Hypothalamus (tissue), 51 donors: Measurements from ENCODE around the gene DEPP1.

Experiments
- DNase-seq, 51 donors: peaks; one replicate each; lab custom pipeline; 2025; lab: John Stamatoyannopoulos, UW

The DEPP1 gene

DNA sequence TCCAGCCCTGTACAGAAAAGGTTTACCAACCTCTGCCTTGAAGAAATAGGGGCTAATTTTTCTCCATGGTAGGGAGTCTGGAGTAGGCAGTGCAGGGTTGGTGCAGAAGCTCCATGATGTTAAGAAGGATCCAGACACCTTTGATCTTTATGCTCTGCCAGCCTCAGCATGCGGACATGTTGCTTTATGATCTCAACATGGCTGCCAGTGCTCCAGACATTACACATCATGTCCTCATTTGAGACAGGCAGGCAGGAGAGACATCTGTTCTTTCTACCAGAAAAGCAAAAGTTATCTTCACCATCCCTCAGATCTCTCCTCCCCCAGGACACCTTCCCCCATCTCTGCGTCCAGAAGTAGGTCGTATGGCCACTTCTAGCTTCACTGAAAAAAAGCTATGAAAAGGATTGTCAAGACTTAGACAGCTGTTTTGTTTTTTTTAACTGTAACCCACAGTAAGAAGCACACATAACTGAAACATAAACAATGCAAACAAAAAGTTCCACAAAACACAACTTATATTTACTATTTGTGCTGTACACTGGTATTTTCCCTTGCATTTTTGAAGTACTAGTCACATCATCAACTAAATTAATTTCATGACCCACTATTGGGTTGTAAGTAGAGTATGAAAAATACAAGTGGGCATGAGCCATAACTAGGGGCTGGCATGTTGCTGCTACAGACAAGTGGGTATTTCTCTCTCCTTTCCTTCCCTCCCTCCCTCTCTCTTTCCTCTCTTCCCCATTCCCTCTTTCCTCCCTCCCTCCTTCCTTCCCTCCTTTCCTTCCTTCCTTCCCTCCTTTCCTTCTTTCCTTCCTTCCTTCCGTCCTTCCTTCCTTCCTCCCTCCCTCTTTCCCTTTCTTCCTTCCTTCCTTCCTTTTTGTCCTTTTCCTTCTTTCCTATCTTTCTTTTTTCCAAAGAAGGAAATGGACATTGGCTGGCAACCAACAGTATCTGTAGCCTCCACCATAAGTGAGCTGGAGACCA is 21.6 kb downstream of the DEPP1 start:
- no peak for DNase-seq

DNA sequence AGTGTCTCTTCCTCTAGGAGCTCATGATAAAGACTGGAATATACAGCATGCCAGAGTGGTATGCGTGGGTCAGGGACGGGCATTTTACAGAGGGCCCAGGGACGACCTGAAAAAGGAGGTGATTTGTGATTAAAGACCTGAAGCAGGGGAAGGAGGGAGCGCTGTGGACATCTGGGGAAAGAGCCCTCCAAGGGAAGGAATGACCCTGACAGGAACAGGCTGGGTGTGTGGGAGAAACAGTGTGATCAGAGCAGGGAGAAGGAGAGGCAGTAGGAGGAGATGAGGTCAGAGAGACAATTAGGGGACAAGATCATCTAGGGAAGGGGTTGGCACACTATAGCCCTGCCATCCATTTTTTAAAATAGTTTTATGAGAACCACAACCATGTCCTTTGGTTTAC is 22.4 kb downstream of the DEPP1 start:
- DNase-seq = no peak

DNA sequence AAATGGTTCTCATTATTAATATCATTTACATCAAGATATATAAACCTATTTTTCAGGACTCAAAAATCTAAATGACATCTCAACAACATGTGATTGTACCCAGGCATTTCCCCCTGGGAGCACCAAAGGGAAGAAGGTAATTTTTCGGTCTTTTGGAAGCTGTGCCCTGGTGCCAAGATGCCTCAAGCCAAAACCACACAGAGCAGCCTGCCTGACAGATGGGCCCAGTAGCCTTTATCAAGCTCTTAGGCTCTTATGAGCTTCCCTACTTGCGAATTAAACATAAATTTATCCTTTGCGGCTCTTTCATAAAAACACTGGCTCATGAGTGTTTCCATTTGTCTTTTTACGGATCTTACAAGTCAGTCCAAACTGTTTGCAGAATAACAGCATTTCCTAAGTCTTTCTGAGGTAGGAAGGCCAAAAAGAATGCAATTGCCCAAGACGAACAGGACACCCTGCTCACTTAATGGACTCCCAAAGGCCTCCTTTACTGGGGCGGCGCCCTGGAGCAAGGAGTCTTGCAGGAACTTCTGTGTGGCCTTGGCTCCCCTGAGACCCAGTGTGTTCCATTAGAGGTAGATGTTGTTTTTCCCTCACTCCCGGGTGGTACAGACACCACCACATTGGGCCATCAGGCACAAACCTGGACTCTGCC is 23.1 kb downstream of the DEPP1 start:
- no peak for DNase-seq

DNA sequence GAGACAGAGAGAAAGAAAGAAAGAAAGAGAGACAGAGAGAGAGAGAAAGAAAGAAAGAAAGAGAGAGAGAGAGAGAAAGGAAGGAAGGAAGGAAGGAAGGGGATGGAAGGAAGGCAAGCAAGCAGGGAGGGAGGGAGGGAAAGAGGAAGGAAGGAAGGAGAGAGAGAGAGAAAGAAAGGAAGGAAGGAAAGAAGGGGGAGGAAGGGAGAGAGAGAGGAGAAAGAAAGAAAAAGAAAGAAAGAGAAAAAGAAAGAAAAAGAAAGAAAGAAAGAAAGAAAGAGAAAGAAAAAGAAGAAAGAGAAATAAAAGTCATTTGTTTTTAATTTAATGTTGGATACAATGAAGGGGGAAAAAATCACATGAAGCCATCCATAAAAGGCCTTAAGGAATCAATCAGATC is 23.6 kb downstream of the DEPP1 start:
- DNase-seq = no peak

DNA sequence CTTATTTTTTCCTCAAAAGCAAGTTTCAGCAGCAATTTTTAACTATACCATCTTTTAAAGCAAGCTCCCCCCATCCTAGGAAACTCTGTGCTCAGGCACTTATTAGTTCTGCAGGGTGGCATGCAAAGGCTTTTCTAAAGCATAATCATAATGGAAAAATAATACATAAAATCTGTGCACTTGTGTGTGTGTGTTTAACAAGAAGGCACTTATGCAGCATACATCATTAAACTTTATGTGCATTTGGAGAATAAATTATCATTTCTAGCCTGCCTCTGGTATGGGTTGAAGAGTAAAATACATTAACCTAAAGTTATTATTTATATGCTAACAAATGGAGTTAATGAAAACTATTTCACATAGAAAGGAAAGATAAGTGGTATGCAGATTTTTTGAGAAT is 24.6 kb downstream of the DEPP1 start:
- DNase-seq = no peak

DNA sequence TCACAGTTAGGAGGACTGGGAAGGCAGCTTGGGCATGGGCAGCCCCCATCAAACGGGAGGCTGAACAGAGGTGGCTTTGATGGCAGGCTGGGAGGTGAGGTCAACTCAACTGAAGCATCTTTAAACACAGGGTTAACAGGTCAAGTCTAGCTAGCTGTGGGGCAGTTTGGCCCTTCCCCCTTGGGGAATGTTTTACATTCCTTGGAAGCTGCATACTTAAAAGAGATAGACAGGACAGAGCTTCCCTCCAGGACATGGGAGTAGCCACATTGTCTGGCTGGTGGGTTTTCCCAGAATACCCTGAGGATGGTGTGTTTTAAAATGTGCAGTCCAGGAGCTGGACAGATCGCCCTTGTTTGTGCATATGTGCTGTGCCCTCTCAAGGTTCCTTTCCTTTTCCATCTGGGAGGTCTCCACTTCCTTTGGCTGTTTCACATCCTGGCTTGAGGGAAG is 25.8 kb downstream of the DEPP1 start:
- no peak for DNase-seq

DNA sequence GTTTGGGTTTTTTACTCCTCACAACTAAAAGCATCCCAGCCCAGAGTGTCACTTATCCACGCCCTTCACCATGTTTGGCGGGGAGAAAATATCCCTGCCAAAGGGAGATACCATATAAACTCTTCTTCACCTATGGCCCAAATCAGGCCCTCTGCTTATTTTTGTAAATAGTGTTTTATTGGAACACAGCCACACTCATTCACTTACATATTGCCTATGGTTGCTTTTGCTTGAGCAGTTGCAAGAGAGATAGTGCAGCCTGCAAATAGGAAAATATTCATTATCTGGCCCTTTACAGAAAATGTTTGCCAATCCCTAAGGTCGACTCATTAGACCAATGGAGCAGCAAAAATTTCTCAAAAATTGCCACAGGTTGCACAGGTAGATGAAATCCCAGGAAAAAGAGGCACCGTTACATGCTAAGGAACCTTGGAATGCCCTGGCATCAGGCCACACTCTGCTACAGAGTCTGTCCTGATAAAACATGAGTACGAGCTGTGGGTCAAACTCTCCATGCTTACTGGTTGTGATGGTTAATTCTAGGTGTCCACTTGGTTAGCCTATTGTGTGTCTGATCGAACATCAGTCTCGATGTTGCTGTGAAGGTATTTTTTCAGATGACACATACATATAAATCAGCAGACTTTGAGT is 26.9 kb downstream of the DEPP1 start:
- DNase-seq = no peak

DNA sequence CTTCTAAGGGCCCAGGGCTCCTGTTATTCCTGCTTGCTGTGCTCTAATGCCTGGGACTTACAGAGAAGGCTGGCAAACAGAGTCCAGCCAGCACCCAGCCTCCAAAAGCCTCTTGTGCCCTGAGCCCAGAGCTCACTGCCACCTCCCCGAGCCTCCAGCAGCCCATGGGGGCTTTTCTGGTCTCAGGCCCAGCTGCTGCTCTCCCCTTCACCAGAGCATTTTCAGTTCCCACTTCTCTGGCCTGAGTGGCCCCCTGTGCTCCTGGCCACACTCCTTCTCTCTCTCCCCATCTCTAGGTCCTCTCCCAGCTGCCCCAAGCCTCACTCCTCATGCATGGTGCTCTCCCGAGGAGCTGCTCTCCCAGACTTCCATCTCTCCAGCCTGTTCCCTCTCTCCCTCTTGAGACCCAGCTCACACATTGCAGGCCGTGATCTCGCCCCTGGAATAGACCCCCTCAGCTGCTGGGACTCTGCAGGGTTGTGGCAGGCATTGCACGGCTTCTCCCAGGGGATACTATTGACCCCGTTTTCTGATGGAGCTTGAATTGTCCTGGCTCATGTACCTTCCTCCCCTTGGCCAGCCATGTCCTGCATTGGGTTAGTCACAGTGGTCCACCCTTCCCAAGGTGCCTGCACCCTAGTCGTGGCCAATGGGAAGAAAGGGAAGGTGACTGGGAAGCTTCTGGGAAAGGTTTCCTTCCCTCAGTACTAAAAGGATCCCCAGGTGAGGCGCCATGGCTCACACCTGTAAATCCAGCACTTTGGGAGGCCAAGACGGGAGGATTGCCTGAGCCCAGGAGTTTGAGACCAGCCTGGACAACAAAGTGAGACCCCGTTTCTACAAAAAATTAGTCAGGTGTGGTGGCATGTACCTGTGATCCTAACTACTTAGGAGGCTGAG is 28.0 kb downstream of the DEPP1 start:
- DNase-seq = no peak

DNA sequence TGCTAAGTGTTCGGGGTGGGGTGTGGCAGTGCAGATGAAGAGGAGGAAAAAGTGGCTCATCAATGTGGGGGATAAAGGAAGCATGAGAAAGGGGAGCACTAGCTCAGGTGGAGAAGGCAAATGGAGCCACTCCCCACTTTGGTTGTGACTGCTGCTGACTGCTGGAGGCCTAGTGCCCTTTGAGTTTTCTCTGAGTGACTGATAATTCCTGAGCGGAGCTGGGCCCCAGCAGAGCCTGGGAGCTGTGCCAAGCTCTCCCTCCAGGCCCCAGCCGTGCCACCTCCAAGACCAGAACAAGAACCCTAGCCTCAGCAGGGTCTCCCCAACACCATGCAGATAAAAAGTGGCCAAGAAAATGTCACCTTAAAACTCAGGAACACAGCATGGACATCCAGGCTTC is 28.7 kb downstream of the DEPP1 start:
- no peak for DNase-seq

DNA sequence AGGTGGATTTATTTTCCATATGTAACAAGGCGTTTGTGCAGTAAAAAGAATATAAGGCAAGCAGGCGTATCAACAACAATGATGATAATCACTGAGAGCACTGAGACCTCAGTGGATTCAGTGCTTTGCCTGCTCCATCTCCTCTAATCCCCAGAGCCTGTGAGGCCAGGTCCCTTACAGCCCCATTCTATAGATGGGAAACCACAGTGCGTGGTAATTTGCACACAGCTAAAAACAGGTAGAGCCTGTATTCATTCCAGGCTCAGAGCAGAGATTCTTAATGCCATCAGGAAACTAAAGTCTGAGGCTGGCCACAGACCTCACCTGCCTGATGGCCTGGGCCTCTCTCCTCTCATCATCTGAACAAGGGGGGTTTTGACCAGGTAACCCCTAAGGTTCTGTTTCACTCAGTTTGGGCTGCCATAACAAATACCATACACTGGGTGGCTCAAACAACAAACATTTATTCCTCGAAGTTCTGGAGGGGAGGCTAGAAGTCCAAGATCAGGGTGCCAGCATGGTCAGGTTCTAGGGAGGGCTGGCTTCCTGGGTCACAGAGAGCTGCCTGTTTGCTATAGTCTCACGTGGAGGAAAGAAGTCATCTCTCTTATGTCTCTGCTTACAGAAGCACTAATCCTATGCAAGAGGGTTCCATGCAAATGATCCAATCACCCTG is 29.3 kb downstream of the DEPP1 start:
- DNase-seq = no peak

DNA sequence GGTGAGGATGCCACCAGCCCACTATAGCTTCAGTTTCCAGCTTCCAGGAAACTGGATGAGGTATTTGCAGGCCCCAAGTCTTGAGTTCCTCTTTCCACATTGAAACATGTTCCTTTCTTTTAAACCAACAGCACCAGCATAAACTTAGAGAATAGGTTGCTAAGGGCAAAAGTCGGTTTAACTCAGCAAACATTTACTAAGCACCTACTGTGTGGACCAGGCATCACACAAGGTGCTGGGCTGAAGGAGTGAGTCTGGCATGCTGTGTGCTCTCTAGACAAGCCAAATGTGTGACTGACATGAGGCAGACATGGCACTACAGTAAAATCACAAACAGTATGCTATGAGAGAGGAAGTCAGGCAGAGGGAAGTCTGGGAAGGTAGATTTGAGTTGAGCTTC is 30.0 kb downstream of the DEPP1 start:
- no peak for DNase-seq

DNA sequence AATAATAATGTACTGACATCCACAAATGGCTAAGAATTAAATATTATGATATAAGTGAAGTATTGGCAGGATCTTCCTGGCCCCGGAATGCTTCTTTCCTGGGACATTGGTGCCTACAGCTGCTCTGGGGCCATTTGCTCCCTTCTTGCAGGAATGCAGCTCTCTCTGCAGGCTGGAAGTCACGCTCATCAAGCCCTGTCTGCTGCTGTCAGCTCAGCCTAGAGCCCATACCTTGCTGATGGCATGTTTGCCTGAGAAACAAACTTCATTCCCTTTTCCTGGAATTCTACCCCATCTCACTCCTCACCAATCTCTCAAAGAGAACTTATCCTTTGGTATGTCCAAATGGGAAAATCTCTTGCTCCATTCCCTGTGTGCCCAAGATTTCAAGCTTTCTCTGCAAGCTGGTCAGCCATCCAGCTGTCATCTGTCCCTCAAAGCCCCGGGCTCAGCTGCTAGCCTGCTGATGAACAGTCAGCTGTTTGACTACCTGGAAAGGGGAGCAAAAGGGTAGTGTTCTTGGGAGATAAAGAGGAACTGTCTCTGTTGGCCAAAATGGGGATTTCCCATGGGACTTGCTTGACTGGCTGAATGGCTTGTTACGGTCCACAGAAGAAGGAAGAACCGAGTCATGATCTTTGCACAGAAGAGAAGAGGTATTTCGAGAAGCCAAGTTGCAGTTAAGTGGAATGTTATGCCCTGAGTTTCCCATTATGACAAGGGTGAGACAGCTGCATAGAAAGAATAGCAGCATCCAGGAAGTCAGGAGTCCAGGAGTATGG is 31.0 kb downstream of the DEPP1 start:
- no peak for DNase-seq

DNA sequence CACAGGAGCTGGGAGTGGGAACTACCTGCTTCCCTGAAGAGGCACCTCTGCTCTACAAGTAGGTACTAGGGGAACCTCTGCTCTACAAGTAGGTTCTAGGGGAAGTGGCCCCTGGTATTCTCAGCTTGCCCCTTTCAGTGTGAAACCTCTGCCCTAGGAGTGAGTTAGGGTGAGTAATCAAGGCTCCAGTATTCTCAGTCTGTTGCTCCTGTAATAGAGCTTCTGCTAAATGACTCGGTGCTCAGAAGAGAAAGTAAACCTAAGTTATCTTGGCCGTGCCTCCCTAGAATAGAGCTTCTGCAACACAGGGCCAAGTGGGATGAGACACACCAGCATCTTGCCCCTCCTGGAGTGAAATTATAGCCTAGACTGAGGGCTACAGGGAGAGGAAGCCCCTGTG is 32.4 kb downstream of the DEPP1 start:
- DNase-seq = no peak

DNA sequence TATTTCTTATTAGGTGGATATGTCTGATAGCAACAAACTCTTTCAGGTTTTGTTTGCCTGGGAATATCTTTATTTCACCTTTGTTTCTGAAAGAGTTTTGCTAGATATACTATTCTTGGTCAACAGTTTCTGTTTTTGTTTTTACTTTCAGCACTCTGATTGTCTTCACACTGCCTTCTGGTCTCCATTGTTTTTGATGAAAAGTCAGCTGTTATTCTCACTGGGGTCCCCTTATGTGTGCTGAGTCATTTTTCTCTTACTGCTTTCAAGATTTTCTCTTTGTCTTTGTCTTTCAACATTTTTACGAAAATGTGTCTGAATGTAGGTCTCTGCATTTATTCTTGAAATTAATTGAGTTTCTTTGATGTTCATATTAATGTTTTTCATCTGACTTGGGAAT is 34.3 kb downstream of the DEPP1 start:
- DNase-seq = no peak

DNA sequence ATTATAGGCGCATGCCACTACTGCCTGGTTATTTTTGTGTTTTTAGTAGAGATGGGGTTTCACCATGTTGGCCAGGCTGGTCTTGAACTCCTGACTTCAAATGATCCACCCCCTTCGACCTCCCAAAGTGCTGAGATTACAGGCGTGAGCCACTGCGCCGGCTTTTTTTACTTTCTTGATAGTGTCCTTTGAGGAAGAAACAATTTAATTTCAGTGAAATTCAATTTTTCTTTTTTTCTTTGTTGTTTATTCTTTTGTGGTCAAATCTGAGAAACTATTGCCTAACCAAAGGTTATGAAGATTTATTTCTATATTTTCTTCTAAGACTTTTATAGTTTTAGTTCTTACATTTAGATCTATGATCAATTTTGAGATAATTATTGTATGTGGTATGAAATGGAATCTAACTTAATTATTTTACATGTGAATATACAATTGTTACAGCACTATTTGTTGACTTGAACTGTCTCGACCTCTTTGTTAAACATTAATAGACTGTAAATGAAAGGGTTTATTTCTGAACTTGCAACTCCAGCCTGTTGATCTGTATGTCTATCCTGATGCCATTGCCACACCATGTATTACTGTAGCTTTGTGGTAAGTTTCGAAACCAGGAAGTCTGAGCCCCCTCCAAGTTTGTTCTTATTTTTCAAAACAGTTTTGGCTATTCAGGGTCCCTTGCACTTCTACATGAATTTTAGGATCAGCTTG is 38.8 kb downstream of the DEPP1 start:
- DNase-seq = no peak

DNA sequence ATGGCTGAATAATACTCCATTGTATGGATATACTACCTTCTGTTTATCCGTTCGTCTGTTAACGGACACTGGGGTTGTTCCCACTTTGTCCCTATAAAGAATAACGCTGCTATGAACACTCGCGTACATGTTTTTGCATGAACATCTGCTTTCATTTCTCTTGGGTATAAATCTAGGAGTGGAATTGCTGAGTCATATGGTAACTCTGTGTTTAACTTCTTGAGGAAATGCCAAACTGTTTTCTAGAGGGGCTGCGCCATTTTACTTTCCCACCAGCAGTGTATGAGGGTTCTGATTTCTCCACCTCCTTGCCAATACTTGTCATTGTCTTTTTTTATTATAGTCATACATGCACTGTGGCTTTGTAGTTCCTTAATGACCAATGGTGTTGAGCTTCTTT is 39.7 kb downstream of the DEPP1 start:
- DNase-seq = no peak

DNA sequence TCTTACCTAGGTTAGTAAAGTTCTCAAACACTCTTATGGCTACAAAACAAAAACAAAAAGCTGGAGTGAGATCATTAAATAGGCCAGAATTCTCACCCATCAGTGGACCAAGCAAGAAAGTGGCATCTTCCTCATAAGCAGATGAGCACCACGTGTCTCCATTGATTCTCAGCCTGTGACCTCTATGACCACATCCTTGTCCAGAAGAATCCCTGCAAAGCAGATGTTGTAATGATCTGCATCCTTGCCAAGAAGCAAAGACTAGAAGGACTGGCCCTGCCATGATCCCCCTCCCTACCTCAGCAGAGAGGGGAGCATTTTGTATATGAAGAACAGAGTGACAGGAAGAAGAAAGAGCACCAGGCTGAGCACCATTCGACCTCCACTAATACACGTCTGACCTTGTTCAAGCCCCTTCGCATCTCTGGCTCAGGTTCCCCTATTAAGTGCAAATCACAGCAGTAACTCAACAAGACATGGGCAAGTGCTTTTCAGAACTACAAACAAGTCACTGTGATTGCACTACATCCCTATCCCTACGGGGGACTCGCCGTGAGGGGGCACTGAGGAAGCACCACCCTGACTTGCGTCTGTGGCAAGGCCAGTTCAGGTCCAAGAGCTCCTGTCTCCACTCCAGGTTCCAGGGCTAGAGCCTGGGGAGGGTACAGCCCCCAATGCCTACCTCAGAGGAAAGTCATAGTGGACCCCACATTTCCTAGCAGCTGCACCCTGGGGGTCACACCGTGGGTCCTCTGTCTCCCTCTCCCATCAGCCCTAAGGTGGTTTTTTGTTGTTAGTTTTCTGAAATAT is 41.2 kb downstream of the DEPP1 start:
- DNase-seq = peak in 1 of 51 donors; percentile 32
